A549 (cell line): ENCODE data around the gene AP3B1.

ENCODE experiments used
- EHMT2 ChIP-seq: fragments of 200-600 bp; sonication (generic); IDR thresholded peaks from 2 replicates; pipeline ENCODE4 v1.6.1; 2016; ENCODE audit warnings: antibody characterized with exemption, low read depth, mild to moderate bottlenecking, moderate library complexity
- POLR2A ChIP-seq: IDR thresholded peaks from 2 replicates; pipeline ENCODE4 v1.6.1; 2012; ENCODE audit warnings: mild to moderate bottlenecking, low read length
- SREBF2 ChIP-seq: fragments of 450-650 bp; IDR thresholded peaks from 2 replicates; pipeline ENCODE4 v1.6.1; 2014; ENCODE audit warnings: mild to moderate bottlenecking, moderate library complexity
- TF ChIP-seq, protein P1 (sequence below): fragments of 450-650 bp; IDR thresholded peaks from 2 replicates; pipeline ENCODE4 v1.6.1; 2014; ENCODE audit warnings: antibody characterized with exemption
- TF ChIP-seq, protein P2 (sequence below): fragments of >200 bp; sonication (Bioruptor Twin); formaldehyde crosslinking; IDR thresholded peaks from 3 replicates; pipeline ENCODE4 v1.5.1; 2016
- TF ChIP-seq, protein P3 (sequence below): fragments of >200 bp; sonication (Bioruptor Twin); formaldehyde crosslinking; IDR thresholded peaks from 3 replicates; pipeline ENCODE4 v1.6.1; 2016

DNA sequence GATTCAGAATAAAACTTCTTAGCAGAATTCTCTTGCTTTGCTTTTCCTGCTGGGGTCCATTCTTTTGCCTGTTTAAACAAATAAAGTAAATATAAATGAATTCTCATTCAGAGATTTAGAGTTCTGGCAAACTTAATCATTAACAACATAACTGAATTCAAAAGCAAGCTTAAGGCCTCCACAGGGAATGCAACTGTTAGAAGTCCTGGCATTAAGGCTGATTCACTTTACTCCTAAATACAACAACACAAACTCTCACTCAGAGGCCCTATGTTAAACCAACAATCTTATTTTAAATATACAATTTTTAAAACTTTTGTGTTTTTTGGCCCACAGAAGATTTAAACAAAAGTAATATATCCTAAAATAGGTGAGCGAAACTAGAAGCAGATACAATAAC, 178.3 kb downstream of the AP3B1 start:
- TF ChIP-seq POLR2A (no peak), EHMT2 (no peak), SREBF2 (no peak)
- TF ChIP-seq, protein P1, sequence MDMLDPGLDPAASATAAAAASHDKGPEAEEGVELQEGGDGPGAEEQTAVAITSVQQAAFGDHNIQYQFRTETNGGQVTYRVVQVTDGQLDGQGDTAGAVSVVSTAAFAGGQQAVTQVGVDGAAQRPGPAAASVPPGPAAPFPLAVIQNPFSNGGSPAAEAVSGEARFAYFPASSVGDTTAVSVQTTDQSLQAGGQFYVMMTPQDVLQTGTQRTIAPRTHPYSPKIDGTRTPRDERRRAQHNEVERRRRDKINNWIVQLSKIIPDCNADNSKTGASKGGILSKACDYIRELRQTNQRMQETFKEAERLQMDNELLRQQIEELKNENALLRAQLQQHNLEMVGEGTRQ = no peak
- TF ChIP-seq, protein P2, sequence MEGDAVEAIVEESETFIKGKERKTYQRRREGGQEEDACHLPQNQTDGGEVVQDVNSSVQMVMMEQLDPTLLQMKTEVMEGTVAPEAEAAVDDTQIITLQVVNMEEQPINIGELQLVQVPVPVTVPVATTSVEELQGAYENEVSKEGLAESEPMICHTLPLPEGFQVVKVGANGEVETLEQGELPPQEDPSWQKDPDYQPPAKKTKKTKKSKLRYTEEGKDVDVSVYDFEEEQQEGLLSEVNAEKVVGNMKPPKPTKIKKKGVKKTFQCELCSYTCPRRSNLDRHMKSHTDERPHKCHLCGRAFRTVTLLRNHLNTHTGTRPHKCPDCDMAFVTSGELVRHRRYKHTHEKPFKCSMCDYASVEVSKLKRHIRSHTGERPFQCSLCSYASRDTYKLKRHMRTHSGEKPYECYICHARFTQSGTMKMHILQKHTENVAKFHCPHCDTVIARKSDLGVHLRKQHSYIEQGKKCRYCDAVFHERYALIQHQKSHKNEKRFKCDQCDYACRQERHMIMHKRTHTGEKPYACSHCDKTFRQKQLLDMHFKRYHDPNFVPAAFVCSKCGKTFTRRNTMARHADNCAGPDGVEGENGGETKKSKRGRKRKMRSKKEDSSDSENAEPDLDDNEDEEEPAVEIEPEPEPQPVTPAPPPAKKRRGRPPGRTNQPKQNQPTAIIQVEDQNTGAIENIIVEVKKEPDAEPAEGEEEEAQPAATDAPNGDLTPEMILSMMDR = no peak
- TF ChIP-seq, protein P3, sequence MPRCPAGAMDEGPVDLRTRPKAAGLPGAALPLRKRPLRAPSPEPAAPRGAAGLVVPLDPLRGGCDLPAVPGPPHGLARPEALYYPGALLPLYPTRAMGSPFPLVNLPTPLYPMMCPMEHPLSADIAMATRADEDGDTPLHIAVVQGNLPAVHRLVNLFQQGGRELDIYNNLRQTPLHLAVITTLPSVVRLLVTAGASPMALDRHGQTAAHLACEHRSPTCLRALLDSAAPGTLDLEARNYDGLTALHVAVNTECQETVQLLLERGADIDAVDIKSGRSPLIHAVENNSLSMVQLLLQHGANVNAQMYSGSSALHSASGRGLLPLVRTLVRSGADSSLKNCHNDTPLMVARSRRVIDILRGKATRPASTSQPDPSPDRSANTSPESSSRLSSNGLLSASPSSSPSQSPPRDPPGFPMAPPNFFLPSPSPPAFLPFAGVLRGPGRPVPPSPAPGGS = no peak
